ENCODE results near the gene ZCCHC9. TPM values are rescaled to one million over a fixed set of nuclear protein-coding genes. Genes with fewer than 3 reads are reported as not detected.
A peak's percentile ranks its signal among the peaks of the same experiment; 100 is the strongest.

ZCCHC9 gene
- total RNA-seq, 1 experiment from 2014 or later: 32.2 TPM

- Mint-ChIP-seq H3K27me3 (ENCODE audit: low read depth) (no peaks in the 10 kb centered on the region), H3K4me3 (peak overlapping the region; percentile 91 to 97), H3K9me3 (no peaks in the 10 kb centered on the region), H3K36me3 (ENCODE audit: insufficient read depth in 1 of 3, low read depth in 3 of 3) (peaks cover 0 to 7% (median 5%) of the 10 kb centered on the region in 3 experiments; a peak in 4 of 7 replicates), H3K4me1 (peaks cover 16 to 18% of the 10 kb centered on the region in 2 experiments), H3K27ac (peak overlapping the region; percentile 92 to 99 (median 98))
- H3K14ac ChIP-seq (ENCODE audit: insufficient read depth, low read length): no peak overlapping the region
- no peaks in the 10 kb centered on the region for H3K23me2 ChIP-seq (ENCODE audit: insufficient read length, low read depth, low read length, poor library complexity, severe bottlenecking)
- no peak overlapping the region for H3K23ac ChIP-seq (ENCODE audit: insufficient read length, low read depth, low read length)
- no peak overlapping the region for H3K4ac ChIP-seq (ENCODE audit: low read depth, low read length)
- no peak overlapping the region for H2BK5ac ChIP-seq (ENCODE audit: insufficient read length, low read length)
- no peaks in the 10 kb centered on the region for H4K20me1 ChIP-seq (ENCODE audit: control insufficient read depth, insufficient read depth, insufficient read length)
- H2AFZ ChIP-seq (ENCODE audit: low read length): no peak overlapping the region
- no peak overlapping the region for H4K91ac ChIP-seq (ENCODE audit: insufficient read length, low read depth, low read length)
- no peak overlapping the region for H2BK12ac ChIP-seq (ENCODE audit: insufficient read length, low read depth, low read length)
- H3K79me1 ChIP-seq (ENCODE audit: insufficient read depth, low read depth, low read length, poor library complexity, severe bottlenecking): peaks cover 10% of the 10 kb centered on the region
- peaks cover 2% of the 10 kb centered on the region; the same call in 1 of the 2 replicates for H3K4me1 ChIP-seq (ENCODE audit: insufficient read depth, low read length)
- TF ChIP-seq CTCF (conservative IDR thresholded peaks at IDR 0.05): no peak
- H3K18ac ChIP-seq (ENCODE audit: insufficient read length, low read depth, low read length): no peak overlapping the region
- H3K9me3 ChIP-seq (ENCODE audit: control insufficient read depth, low read depth, low read length): no peaks in the 10 kb centered on the region
- H3T11ph ChIP-seq (ENCODE audit: low read length): no peak overlapping the region
- H3K79me2 ChIP-seq (ENCODE audit: insufficient read depth, low read length): peaks cover 6% of the 10 kb centered on the region; the same call in 1 of the 2 replicates
- H3K9ac ChIP-seq (ENCODE audit: extremely low read depth, insufficient read length, low read length): peak overlapping the region; percentile 86
- H2BK15ac ChIP-seq (ENCODE audit: low read depth, low read length): no peak overlapping the region
- H2BK20ac ChIP-seq (ENCODE audit: low read depth, low read length, poor library complexity, severe bottlenecking): no peak overlapping the region
- no peaks in the 10 kb centered on the region for H3K27me3 ChIP-seq (ENCODE audit: insufficient read depth, low read length)
- H3K27ac ChIP-seq (ENCODE audit: insufficient read length, low read depth, low read length): no peak overlapping the region
- no peak for DNase-seq
- no peak overlapping the region for H2AK5ac ChIP-seq (ENCODE audit: insufficient read length, low read length)
- H3K4me2 ChIP-seq (ENCODE audit: insufficient read depth, insufficient read length, low read length): peak overlapping the region; percentile 88
- no CpG with 5 or more reads among the region's 2 CpGs for WGBS (ENCODE audit: extremely low coverage, insufficient read length, low lambda C conversion rate)
- no peak overlapping the region for H2BK120ac ChIP-seq (ENCODE audit: low read depth, low read length, poor library complexity, severe bottlenecking)
- H4K5ac ChIP-seq (ENCODE audit: insufficient read length, low read depth, low read length): no peak overlapping the region
- no peak overlapping the region for H3K56ac ChIP-seq (ENCODE audit: insufficient read length, low read depth, low read length)
- no peak overlapping the region for H4K8ac ChIP-seq (replicated peaks; ENCODE audit: insufficient read length, low read depth, low read length)
These were observed 491 bp upstream of the ZCCHC9 start for GRCh38 chr5:81300921-81301270.

Measured in H9 (cell line).